ENCODE results near the gene ARID3C. TPM values are rescaled to one million over a fixed set of nuclear protein-coding genes. Genes with fewer than 3 reads are reported as not detected.

The ARID3C gene
- polyA plus RNA-seq, 1 of the 3 experiments (the other 2 are of a cell fraction): 0.08 TPM

DNA sequence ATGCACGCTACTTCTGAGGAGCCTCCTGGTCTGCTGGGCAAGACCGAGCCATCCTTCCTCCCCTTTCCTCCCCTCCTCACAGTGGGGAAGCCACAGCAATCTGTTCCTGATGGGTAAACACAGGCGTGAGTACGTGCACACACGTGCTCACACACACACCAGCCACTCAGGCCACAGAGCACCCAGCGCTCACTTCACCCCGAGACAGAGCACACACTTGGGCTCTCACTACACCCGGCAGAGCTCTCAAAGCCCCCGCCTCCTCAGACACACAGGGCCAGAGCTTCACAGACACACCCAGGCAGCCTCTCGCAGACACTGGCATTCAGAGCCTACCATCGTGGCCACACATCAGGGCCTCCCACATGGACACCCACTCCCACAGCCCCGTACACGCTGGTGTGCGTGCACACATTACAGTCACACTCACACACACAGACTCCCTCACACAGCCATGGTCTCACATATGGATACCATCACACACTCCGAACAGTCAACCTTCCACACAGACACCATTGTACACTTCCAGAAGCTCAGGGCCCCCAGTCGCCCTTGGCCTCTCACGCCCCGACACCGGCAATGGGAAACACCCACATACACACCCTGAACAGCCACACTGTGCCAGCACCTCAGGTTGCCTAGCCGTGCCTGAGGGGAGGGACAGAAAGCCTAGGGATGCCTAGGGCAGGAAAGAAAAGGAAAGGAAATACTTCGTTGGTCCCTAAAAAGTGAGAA lies 52.8 kb downstream of the ARID3C start:
- Histone ChIP-seq H4K20me1 (ENCODE audit: insufficient read depth) (no peaks in the 10 kb centered on the region), H3K79me2 (ENCODE audit: insufficient read depth) (no peaks in the 10 kb centered on the region), H3K36me3 (replicated peaks in 1 of 2; ENCODE audit: control insufficient read depth in 1 of 2, insufficient read depth in 2 of 2, low read length in 1 of 2) (no peaks in the 10 kb centered on the region), H2AFZ (ENCODE audit: low read depth) (no peak overlapping the region), H3K27ac (ENCODE audit: low read depth in 2 of 2, low read length in 1 of 2) (peak overlapping the region in 1 of 2 experiments; percentile 75; a peak in 1 of 4 replicates), H3F3A (replicated peaks; ENCODE audit: insufficient read depth) (no peaks in the 10 kb centered on the region), H3K4me3 (ENCODE audit: low read depth in 2 of 2, low read length in 1 of 2) (no peak overlapping the region), H3K9ac (no peak overlapping the region), H3K4me1 (ENCODE audit: control insufficient read depth in 1 of 2, insufficient read depth in 2 of 2, low read depth in 1 of 2, low read length in 1 of 2) (peaks cover 0 to 90% of the 10 kb centered on the region in 2 experiments; a peak in 1 of 4 replicates), H3K9me3 (no peaks in the 10 kb centered on the region), H3K4me2 (no peak overlapping the region), H3K27me3 (ENCODE audit: insufficient read depth) (peaks cover 19% of the 10 kb centered on the region), H3K9me2 (no peaks in the 10 kb centered on the region)
- WGBS (ENCODE audit: low lambda C conversion rate): 83% methylated on average over 16 of the region's 21 CpGs
- no peak for DNase-seq
- POLR2A ChIA-PET: interaction anchor here (1.7 kb wide), 1 partner anchor 22 kb away, joined by 4 read pairs; no protein-coding TSS in a partner anchor
- TF ChIP-seq GATA2 (CRISPR knock-in tag; IDR thresholded peaks at IDR 0.05) (no peak), NRF1 (IDR thresholded peaks at IDR 0.05; ENCODE audit: low read depth, low read length) (no peak), USF1 (IDR thresholded peaks at IDR 0.05; ENCODE audit: borderline replicate concordance, low read depth) (no peak), POLR2AphosphoS5 (IDR thresholded peaks at IDR 0.05; ENCODE audit: low read depth, low read length) (no peak), ZBTB33 (IDR thresholded peaks at IDR 0.05; ENCODE audit: borderline replicate concordance, low read depth) (no peak), FOSL2 (IDR thresholded peaks at IDR 0.05; ENCODE audit: borderline replicate concordance, low read depth) (no peak), IRF3 (IDR thresholded peaks at IDR 0.05; ENCODE audit: low read depth, low read length) (no peak)
- TF ChIP-seq, protein P1, sequence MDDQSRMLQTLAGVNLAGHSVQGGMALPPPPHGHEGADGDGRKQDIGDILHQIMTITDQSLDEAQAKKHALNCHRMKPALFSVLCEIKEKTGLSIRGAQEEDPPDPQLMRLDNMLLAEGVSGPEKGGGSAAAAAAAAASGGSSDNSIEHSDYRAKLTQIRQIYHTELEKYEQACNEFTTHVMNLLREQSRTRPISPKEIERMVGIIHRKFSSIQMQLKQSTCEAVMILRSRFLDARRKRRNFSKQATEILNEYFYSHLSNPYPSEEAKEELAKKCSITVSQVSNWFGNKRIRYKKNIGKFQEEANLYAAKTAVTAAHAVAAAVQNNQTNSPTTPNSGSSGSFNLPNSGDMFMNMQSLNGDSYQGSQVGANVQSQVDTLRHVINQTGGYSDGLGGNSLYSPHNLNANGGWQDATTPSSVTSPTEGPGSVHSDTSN (IDR thresholded peaks at IDR 0.05): no peak
- CTCF ChIA-PET: interaction anchor here (1.0 to 12.0 kb wide), 7 partner anchors 13 to 244 kb away, joined by 3 to 129 read pairs (median 4); no protein-coding TSS in a partner anchor

GRCh38 chr9:34575241-34575640 lies 53.6 kb downstream of the ARID3C start:
- CTCF ChIA-PET: interaction anchor here (1.3 to 12.0 kb wide), 4 partner anchors 14 to 28 kb away, joined by 3 to 129 read pairs (median 58); no protein-coding TSS in a partner anchor
- POLR2A ChIA-PET: no interaction called here
- Histone ChIP-seq H2AFZ (ENCODE audit: low read depth) (no peak overlapping the region), H3K4me3 (ENCODE audit: low read depth in 2 of 2, low read length in 1 of 2) (no peak overlapping the region), H3K27me3 (ENCODE audit: insufficient read depth) (peaks cover 16% of the 10 kb centered on the region; the same call in 1 of the 2 replicates), H3K4me2 (no peak overlapping the region), H3F3A (replicated peaks; ENCODE audit: insufficient read depth) (no peaks in the 10 kb centered on the region), H3K9me2 (no peaks in the 10 kb centered on the region), H3K79me2 (ENCODE audit: insufficient read depth) (no peaks in the 10 kb centered on the region), H4K20me1 (ENCODE audit: insufficient read depth) (no peaks in the 10 kb centered on the region), H3K9me3 (no peaks in the 10 kb centered on the region), H3K9ac (no peak overlapping the region), H3K4me1 (ENCODE audit: control insufficient read depth in 1 of 2, insufficient read depth in 2 of 2, low read depth in 1 of 2, low read length in 1 of 2) (peaks cover 0 to 90% of the 10 kb centered on the region in 2 experiments; a peak in 1 of 4 replicates), H3K36me3 (replicated peaks in 1 of 2; ENCODE audit: control insufficient read depth in 1 of 2, insufficient read depth in 2 of 2, low read length in 1 of 2) (no peaks in the 10 kb centered on the region), H3K27ac (ENCODE audit: low read depth in 2 of 2, low read length in 1 of 2) (no peak overlapping the region)
- no peak for DNase-seq
- WGBS (ENCODE audit: low lambda C conversion rate): 79% methylated on average over 8 of the region's 8 CpGs
- no peak for TF ChIP-seq CHD2 (IDR thresholded peaks at IDR 0.05; ENCODE audit: low read length, partially characterized antibody)
- TF ChIP-seq, protein P2, sequence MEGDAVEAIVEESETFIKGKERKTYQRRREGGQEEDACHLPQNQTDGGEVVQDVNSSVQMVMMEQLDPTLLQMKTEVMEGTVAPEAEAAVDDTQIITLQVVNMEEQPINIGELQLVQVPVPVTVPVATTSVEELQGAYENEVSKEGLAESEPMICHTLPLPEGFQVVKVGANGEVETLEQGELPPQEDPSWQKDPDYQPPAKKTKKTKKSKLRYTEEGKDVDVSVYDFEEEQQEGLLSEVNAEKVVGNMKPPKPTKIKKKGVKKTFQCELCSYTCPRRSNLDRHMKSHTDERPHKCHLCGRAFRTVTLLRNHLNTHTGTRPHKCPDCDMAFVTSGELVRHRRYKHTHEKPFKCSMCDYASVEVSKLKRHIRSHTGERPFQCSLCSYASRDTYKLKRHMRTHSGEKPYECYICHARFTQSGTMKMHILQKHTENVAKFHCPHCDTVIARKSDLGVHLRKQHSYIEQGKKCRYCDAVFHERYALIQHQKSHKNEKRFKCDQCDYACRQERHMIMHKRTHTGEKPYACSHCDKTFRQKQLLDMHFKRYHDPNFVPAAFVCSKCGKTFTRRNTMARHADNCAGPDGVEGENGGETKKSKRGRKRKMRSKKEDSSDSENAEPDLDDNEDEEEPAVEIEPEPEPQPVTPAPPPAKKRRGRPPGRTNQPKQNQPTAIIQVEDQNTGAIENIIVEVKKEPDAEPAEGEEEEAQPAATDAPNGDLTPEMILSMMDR (IDR thresholded peaks at IDR 0.05): no peak
- no peak for TF ChIP-seq MXI1 (IDR thresholded peaks at IDR 0.05; ENCODE audit: low read depth, low read length)
- no peak for TF ChIP-seq JUND (IDR thresholded peaks at IDR 0.05)
- no peak for TF ChIP-seq IRF3 (IDR thresholded peaks at IDR 0.05; ENCODE audit: low read depth, low read length)
- TF ChIP-seq RFX5 (IDR thresholded peaks at IDR 0.05; ENCODE audit: low read length): no peak
